ENCODE measurements around the gene TMEM239. TPM values are rescaled to one million over a fixed set of nuclear protein-coding genes. Genes with fewer than 3 reads are reported as not detected.
"Not testable (repeated sequence)": the region's sequence is repeated elsewhere in the genome, so short reads cannot be mapped to it uniquely, and the experiment has no call there.

Gene TMEM239
- not detected for total RNA-seq

GRCh38 chr20:2816030-2816582 lies at the start of gene TMEM239:
TMEM239 (plus strand) TSS chr20:2816364; CDS start chr20:2816555, 191 bp downstream.
- Mint-ChIP-seq H3K27me3 (ENCODE audit: low read depth) (peaks cover 32% of the 10 kb centered on the region), H3K4me1 (ENCODE audit: low read depth) (peaks cover 6% of the 10 kb centered on the region), H3K36me3 (ENCODE audit: insufficient read depth in 2 of 2) (peaks cover 4 to 14% of the 10 kb centered on the region in 2 donors), H3K27ac (no peak within 1 kb of the TSS), H3K4me3 (no peak within 1 kb of the TSS), H3K9me3 (peaks cover 3 to 5% of the 10 kb centered on the region in 2 donors)
- DNase-seq, result no peak
- no peak for ATAC-seq (replicated peaks in 1 of 2)

GRCh38 chr20:2767768-2768631 lies 48.2 kb upstream of the TMEM239 start:
- no peak for ATAC-seq (replicated peaks in 1 of 2)
- no peak for DNase-seq
- no peaks in the 10 kb centered on the region for H3K36me3 Mint-ChIP-seq (ENCODE audit: insufficient read depth in 2 of 2)

GRCh38 chr20:2768632-2769015 lies 47.5 kb upstream of the TMEM239 start:
- Mint-ChIP-seq H3K4me3 (no peak overlapping the region), H3K36me3 (ENCODE audit: insufficient read depth in 2 of 2) (no peaks in the 10 kb centered on the region), H3K27ac (no peak overlapping the region), H3K27me3 (ENCODE audit: low read depth) (peaks cover 17% of the 10 kb centered on the region), H3K4me1 (ENCODE audit: low read depth) (peaks cover 9% of the 10 kb centered on the region), H3K9me3 (no peaks in the 10 kb centered on the region)
- DNase-seq (no peak), ATAC-seq (replicated peaks in 1 of 2) (no peak)

More at GRCh38 chr20:2767768-2768631, 48.2 kb upstream of the TMEM239 start:
- H3K27ac Mint-ChIP-seq, result no peak overlapping the region
- peaks cover 9% of the 10 kb centered on the region for H3K4me1 Mint-ChIP-seq (ENCODE audit: low read depth)
- H3K4me3 Mint-ChIP-seq, result no peak overlapping the region
- H3K27me3 Mint-ChIP-seq (ENCODE audit: low read depth), result peaks cover 17% of the 10 kb centered on the region
- H3K9me3 Mint-ChIP-seq, result no peaks in the 10 kb centered on the region

DNA sequence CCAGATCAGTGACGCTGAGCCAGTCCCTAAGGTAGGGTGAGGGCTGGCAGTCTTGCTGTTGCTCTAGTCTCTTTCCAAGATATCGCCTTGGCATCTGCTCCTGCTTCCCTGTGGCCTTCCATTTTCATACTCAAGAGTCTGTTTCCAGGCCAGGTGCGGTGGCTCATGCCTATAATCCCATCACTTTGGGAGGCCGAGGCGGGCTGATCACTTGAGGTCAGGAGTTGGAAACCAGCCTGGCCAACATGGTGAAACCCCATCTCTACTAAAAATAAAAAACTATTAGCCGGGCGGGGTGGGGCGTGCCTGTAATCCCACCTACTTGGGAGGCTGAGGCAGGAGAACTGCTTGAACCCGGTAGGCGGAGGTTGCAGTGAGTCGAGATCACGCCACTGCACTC lies 46.1 kb upstream of the TMEM239 start:
- H3K27ac Mint-ChIP-seq, result not testable (repeated sequence)

GRCh38 chr20:2771631-2772080 lies 44.5 kb upstream of the TMEM239 start:
- Mint-ChIP-seq H3K4me1 (ENCODE audit: low read depth) (peaks cover 9% of the 10 kb centered on the region), H3K4me3 (no peak overlapping the region), H3K36me3 (ENCODE audit: insufficient read depth in 2 of 2) (no peaks in the 10 kb centered on the region), H3K27me3 (ENCODE audit: low read depth) (peaks cover 17% of the 10 kb centered on the region), H3K27ac (no peak overlapping the region), H3K9me3 (no peaks in the 10 kb centered on the region)
- DNase-seq (no peak), ATAC-seq (replicated peaks in 1 of 2) (no peak)

More for the DNA sequence above, 46.1 kb upstream of the TMEM239 start:
- not testable (repeated sequence) for H3K36me3 Mint-ChIP-seq (ENCODE audit: insufficient read depth in 2 of 2); H3K4me1 Mint-ChIP-seq (ENCODE audit: low read depth); H3K9me3 Mint-ChIP-seq; DNase-seq; ATAC-seq (replicated peaks in 1 of 2); H3K4me3 Mint-ChIP-seq
- H3K27me3 Mint-ChIP-seq (ENCODE audit: low read depth), result peaks cover 17% of the 10 kb centered on the region

GRCh38 chr20:2773812-2774211 lies 42.4 kb upstream of the TMEM239 start:
- Mint-ChIP-seq H3K9me3 (peaks cover 0 to 2% of the 10 kb centered on the region in 2 donors), H3K4me1 (ENCODE audit: low read depth) (peaks cover 9% of the 10 kb centered on the region), H3K36me3 (ENCODE audit: insufficient read depth in 2 of 2) (no peaks in the 10 kb centered on the region), H3K27ac (no peak overlapping the region), H3K27me3 (ENCODE audit: low read depth) (peaks cover 9% of the 10 kb centered on the region), H3K4me3 (no peak overlapping the region)
- ATAC-seq (replicated peaks in 1 of 2) (no peak), DNase-seq (no peak)

DNA sequence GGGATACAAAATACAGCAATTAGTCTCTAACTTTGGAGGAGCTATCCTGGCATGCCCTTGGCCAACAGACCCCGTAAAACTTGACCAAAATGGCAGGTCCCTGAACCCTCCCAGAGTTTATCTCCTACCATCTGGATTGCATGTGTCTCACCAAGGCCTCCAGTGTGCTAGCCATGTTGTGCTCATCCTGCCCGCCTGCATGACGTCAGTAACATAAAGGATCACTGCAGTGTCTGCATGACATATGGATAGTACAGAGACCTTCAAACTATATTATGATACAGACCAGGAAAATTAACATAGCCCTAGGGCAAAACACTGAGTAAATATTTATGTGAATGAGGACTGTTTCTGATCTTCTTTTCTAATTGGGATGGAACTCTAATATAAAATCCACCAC lies 41.0 kb upstream of the TMEM239 start:
- peaks cover 0 to 2% of the 10 kb centered on the region in 2 donors for H3K9me3 Mint-ChIP-seq
- no peak overlapping the region for H3K27ac Mint-ChIP-seq
- DNase-seq (no peak), ATAC-seq (replicated peaks in 1 of 2) (no peak)
- no peak overlapping the region for H3K4me3 Mint-ChIP-seq
- peaks cover 10% of the 10 kb centered on the region for H3K27me3 Mint-ChIP-seq (ENCODE audit: low read depth)
- no peaks in the 10 kb centered on the region for H3K36me3 Mint-ChIP-seq (ENCODE audit: insufficient read depth in 2 of 2)
- peaks cover 9% of the 10 kb centered on the region for H3K4me1 Mint-ChIP-seq (ENCODE audit: low read depth)

- ATAC-seq (replicated peaks in 1 of 2) (no peak), DNase-seq (no peak)
- Mint-ChIP-seq H3K9me3 (peaks cover 0 to 2% of the 10 kb centered on the region in 2 donors), H3K4me1 (ENCODE audit: low read depth) (no peaks in the 10 kb centered on the region), H3K27ac (no peak overlapping the region), H3K36me3 (ENCODE audit: insufficient read depth in 2 of 2) (no peaks in the 10 kb centered on the region), H3K27me3 (ENCODE audit: low read depth) (peaks cover 10% of the 10 kb centered on the region), H3K4me3 (no peak overlapping the region)
Observed at GRCh38 chr20:2778602-2779321, 37.4 kb upstream of the TMEM239 start.

DNA sequence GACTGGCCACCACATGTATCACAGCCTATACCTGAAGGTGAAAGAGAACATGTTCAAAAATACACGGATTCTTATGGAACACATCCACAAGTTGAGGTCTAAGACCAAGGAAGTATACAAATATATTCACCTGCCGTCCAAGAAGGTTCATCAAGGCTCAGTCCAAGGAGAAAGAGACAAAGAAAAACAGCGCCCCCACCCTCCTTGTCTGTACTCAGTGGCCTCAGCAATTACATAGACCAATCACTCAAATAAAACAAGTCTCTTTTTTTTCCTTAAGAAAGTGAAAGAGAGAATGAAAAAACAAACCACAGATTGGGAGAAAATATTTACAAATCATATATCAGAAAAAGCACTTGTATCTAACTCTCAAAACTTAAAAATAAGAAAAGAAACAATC lies 35.2 kb upstream of the TMEM239 start:
- peaks cover 0 to 2% of the 10 kb centered on the region in 2 donors for H3K9me3 Mint-ChIP-seq
- no peak for DNase-seq
- no peak overlapping the region for H3K27ac Mint-ChIP-seq
- H3K4me1 Mint-ChIP-seq (ENCODE audit: low read depth), result no peaks in the 10 kb centered on the region
- peaks cover 10% of the 10 kb centered on the region for H3K27me3 Mint-ChIP-seq (ENCODE audit: low read depth)
- no peak for ATAC-seq (replicated peaks in 1 of 2)
- H3K36me3 Mint-ChIP-seq (ENCODE audit: insufficient read depth in 2 of 2), result no peaks in the 10 kb centered on the region
- H3K4me3 Mint-ChIP-seq, result no peak overlapping the region

GRCh38 chr20:2783908-2784566 lies 32.1 kb upstream of the TMEM239 start:
- H3K36me3 Mint-ChIP-seq (ENCODE audit: insufficient read depth in 2 of 2), result peaks cover 0 to 2% of the 10 kb centered on the region in 2 donors
- no peaks in the 10 kb centered on the region for H3K9me3 Mint-ChIP-seq
- H3K27me3 Mint-ChIP-seq (ENCODE audit: low read depth), result peaks cover 12% of the 10 kb centered on the region
- no peaks in the 10 kb centered on the region for H3K4me1 Mint-ChIP-seq (ENCODE audit: low read depth)
- DNase-seq, result no peak
- no peak overlapping the region for H3K4me3 Mint-ChIP-seq
- peak in 1 of 2 donors; percentile 32 for ATAC-seq (replicated peaks in 1 of 2)
- no peak overlapping the region for H3K27ac Mint-ChIP-seq

GRCh38 chr20:2793471-2793870 lies 22.7 kb upstream of the TMEM239 start:
- no peak for DNase-seq
- H3K27me3 Mint-ChIP-seq (ENCODE audit: low read depth), result peaks cover 39% of the 10 kb centered on the region
- no peak overlapping the region for H3K4me3 Mint-ChIP-seq
- no peaks in the 10 kb centered on the region for H3K4me1 Mint-ChIP-seq (ENCODE audit: low read depth)
- no peak for ATAC-seq (replicated peaks in 1 of 2)
- H3K9me3 Mint-ChIP-seq, result no peaks in the 10 kb centered on the region
- H3K36me3 Mint-ChIP-seq (ENCODE audit: insufficient read depth in 2 of 2), result peaks cover 0 to 2% of the 10 kb centered on the region in 2 donors
- no peak overlapping the region for H3K27ac Mint-ChIP-seq

- Mint-ChIP-seq H3K27ac (no peak overlapping the region), H3K36me3 (ENCODE audit: insufficient read depth in 2 of 2) (peaks cover 0 to 2% of the 10 kb centered on the region in 2 donors), H3K4me3 (no peak overlapping the region), H3K4me1 (ENCODE audit: low read depth) (peaks cover 6% of the 10 kb centered on the region), H3K27me3 (ENCODE audit: low read depth) (peaks cover 38% of the 10 kb centered on the region), H3K9me3 (no peaks in the 10 kb centered on the region)
- DNase-seq, result no peak
- no peak for ATAC-seq (replicated peaks in 1 of 2)
Observed at GRCh38 chr20:2794202-2794748, 21.9 kb upstream of the TMEM239 start.

Measured in activated T-cell treated with anti-CD3 and anti-CD28 coated beads, Interleukin-2, amount 50 U/mL, for 72 hours (primary cell).